SW 1271 (cell line): ENCODE results near the gene DCDC2B.

ENCODE experiments used
- DNase-seq, 2 experiments: peaks; one replicate each; lab custom pipeline; 2025; lab: John Stamatoyannopoulos, UW

Gene DCDC2B

DNA sequence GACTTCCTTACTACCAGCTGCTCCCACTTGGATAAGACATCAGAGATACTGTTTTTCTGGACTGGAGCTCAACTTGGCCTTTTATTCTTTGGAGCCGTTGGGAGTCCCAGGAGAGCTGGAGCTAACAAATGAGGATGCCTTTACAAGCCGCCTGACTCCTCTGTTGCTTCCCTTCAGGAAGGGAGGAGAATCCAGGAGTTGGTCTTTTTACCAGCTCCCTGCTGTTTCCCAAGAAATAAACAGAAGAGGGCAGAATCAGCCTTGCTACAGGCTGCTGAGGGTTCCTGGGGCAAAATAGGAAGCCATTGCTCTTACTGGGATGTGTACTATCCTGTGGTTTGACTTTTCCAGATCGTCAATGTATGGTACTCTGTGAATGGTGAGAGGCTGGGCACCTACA, 14.8 kb downstream of the DCDC2B start:
- no peak for DNase-seq

DNA sequence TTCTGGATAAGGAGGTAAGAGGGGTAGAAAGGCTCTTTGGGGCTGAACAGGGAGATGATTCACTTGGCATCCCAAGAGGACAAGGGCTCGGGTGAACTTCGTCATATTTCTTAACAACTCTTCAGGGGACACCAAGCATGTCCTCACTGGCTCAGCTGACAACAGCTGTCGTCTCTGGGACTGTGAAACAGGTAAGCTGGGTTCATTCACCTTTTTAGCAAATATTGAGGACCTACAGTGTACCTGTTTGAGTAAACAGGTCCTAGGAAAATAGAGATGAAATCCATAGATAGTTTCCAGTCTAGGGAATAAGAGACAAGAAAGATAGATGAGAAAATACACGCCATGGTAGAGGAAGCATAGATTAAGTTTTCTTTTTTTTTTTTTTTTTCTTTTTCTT, 15.4 kb downstream of the DCDC2B start:
- no peak for DNase-seq

DNA sequence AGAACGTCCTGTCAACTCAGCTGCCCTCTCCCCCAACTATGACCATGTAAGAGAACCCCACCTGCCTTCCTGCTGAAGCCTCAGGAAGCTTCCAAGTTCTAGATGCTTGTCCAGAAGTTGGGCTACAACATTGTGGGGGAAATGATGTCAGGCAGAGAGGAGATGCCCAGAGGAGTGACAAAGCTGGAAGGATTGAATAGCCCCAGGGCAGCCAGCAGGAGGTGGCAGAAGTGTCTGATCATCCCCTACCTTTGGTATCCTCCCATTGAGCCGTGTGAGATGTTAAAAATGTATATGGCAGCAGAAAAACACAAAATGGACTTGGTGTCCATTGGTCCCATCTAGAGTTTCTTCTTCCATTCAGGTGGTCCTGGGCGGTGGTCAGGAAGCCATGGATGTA, 19.9 kb downstream of the DCDC2B start:
- no peak for DNase-seq

DNA sequence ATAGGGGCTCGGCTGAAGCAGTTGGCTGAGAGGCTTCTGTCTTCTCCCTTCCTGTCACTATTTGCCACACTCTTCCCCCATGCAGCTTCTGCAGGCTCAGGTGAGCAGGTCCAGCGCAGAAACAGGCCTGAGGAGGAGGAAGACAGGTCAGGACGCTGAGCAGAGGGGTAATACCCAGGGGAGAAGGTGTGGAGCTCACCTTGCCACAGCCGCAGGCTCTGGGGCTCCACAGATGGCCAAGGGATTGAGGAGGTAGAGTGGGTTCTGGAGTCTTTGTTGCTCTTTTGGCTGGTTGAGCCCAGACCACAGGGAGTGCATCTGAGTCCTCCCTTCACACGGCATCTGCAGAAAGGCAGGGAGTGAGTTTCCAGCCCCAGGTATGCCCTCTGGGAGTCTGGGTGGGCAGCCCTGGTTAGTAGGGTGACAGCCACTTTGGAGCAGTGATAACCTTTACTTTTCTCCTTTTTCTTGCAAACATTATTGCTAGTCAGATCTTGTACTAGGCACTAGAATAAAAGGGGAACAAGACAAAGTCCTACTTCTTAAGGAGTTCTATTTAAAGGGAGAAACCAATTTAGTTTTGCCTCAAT, 23.0 kb downstream of the DCDC2B start:
- DNase-seq = no peak

DNA sequence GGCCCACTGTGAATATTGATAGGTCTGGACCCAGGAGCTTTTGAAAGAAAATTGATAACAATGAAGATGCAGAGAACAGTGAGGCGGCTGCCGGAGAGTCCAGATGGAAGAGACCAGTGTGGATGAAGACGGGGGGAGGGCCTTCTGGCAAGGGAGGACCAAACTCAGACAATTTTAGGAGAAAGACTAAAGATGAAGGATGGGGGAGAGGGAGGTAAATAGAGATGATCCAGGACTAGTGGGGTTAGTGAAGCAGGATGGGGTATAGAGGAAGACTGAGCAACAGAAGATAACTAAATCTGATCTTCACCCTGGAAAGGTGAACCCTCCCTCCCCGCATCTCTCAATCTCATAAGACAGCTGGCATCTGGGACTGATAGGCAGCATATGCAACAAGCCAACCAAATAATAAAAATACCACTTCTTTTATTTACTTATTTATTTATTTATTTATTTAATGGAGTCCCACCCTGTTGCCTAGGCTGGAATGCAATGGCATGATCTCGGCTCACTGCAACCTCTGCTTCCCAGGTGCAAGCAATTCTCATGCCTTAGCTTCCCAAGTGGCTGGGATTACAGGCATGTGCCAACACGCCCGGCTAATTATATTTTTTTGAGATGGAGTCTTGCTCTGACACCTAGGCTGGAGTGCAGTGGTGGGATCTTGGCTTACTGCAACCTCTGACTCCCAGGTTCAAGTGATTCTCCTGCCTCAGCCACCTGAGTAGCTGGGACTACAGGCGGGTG, 23.8 kb downstream of the DCDC2B start:
- DNase-seq = no peak

DNA sequence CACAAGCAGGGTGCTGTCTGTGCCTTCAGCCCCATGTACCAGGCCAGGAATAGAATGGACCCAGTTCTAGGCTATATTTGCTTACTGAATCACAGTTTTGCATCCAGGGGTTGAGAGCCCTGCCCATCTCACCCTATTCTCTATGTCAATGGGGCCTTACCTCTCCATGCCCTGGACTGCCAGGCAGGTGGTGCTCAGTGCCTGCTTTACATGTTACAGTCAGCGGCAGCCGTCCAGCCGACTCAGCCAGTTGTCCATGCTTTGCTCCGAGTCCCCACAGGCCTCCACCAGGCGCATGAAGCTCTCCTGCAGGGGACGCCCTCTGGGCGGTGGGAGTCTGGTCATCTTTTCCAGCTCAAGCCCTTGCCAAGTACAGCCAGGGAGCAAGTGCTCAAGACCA, 25.9 kb downstream of the DCDC2B start:
- DNase-seq = no peak

DNA sequence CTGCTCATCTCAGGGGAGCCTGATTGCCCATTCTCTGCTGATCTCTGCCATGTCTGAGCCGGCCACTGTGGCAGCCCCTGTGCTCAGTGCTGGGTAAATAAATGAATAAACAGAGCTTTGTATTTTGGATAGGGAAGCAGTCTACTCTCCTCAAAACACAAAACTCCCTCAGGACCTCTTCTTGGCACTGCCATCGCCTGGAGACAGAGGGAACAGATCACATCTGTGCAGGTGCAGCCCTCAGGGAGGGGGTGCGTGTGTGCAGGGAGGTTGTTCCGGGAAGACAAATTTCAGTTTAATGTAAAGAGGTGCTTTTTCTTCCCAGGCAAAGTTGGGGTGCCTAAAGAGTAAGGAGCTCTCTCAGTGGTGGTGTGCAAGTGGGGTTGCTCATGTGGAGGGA, 30.4 kb downstream of the DCDC2B start:
- DNase-seq = no peak

DNA sequence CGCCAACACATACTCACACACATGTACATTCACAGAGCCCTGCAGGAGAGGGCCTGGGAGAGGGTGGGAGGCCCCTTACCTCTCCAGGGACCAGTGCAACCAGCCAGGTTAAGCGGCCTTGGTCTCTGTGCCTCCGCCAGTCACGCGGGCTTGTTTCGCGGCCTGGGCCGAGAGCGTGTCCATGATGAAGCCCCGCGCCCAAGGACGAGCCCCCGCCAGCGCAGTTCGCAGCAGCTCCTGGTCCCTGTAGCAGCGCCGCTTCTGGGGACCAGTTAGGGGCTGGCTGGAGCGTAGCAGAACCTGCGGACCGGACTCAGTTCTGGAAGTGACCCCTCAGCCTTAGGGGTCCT, 30.9 kb downstream of the DCDC2B start:
- DNase-seq = no peak

DNA sequence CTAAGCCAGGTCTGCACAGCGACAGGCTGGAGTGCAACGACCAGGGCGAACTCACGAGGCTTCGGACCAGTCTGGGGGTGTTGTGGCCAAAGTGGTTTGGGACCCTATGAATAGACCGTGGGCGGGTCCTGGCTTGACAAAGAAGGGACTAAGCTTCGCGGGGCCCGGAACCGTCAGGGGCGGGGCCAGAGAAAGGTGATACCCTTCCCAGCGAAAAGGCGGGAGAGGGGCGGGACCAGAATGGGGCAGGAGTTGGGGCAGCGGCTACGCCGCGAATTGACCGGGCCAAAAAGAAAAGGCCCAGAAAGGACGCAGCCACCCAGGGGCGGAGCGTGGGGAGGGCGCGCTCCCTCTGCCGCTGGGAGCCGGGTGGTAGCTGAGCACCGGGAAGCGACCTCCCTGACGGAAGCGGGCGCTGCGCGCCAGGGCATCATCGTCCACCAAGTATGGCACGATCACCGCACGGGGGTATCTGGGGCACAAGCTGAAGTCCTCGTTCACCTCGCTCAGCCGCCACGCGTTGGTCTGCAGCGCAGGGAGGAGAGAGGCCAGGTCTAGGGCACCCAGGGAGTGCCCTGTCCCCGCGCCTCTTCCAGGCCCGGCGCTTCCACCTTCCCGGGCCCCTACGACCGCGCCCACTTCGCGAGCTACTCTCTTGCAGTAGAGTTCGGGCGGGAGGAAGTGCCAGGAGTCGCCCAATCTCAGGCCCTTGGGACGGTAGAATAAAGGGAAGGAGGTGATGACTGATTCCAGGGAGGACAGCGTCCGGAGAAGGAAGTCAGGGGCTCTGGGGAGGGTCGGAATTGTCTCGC, 31.5 kb downstream of the DCDC2B start:
- peak; percentile 15 to 76 for DNase-seq

DNA sequence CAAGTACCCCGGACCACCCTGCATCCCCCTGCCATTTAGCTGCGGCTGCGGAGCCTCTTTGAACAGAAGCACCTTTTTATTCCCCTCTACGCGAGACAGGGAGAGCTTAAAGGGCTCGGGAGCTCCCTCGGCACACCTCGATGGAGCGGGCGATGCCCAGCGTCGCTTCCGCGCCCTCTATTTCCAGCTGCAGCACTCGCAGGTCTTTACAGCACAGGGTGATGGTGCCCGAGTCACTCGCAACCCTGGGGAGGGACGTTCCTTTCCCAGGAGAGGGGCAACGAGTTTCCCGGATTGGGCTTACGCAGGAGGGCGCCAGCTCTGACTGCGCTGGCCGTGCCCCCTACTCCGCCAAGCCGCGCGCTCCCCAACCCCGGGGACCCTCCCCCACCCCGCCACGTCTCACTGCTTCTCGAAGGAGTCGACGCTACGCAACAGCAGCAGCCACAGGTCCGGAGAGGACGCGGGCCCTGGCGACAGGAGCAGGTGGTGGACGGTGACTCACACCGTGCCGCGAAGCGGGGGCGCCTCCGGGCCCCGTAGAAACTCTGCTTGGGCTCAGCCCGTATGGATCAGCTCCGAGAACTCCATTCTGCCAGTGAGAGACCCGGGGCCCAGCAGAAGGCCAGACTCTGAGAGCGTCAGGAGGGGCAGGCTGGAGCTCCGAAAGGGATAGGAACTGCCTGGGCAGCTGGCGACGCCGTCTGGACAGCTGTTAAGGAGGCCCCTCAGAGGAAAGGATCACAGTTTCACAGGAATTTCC, 32.3 kb downstream of the DCDC2B start:
- peak; percentile 13 to 74 for DNase-seq

DNA sequence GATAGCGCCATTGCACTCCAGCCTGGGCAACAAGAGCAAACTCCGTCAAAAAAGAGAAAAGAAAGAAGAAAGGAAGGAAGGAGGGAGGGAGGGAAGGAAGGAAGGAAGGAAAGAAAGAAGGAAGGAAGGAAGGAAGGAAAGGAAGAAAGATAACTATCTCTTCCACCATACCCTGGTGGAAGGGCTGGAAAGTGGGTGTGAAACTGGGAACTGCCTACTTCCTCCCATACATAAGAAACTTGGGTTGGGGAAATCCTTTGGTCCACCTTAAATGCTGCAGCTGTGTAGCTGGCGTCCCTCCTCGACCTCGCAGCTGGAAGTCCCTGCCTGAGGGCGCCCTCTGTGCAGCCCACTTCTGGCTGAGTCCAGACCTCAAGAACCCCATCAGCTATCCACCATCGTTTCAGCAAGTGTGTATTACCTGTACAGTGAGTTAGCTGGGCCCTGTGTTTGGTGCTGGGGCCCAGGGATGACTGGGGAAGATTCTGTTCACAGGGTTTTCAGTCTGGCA, 33.5 kb downstream of the DCDC2B start:
- DNase-seq = peak in 1 of 2 experiments; percentile 53

DNA sequence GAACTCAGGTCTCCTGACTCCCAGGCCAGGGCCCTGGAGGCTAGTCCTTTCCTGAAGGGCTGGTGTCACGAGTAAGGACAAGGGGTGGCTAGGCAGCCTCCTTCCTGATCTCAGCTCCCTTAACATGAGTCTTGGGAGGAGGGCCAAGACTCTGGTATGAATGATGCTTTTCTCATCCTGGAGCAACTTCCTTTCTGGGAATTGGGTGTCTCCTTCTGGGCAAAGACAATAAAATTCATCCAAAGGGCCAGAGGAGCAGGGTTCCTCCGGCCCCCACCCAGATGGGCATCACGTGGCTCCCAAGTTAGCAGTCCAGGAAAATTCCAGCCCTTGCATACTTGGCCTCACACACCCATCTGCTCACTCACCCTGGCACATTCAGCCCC, 38.0 kb downstream of the DCDC2B start, which contains the start of gene FAM167B:
TSS of gene FAM167B (plus strand) at position 335 of the 386 bp plus-strand sequence. CDS start 200 bp downstream, outside the sequence.
- no peak for DNase-seq

DNA sequence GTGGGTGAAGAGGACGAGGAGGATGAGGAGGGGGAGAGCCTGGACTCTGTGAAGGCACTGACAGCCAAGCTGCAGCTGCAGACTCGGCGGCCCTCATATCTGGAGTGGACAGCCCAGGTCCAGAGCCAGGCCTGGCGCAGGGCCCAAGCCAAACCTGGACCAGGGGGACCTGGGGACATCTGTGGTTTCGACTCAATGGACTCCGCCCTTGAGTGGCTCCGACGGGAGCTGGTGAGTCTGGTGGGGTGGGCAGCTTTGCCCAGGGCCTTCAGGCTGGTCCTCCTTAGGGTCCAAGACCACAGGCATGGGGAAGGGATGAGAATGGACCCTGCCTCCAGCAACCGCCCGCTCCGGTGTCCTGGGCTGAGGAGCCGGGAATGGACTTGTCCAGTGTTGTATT, 38.6 kb downstream of the DCDC2B start:
- no peak for DNase-seq

DNA sequence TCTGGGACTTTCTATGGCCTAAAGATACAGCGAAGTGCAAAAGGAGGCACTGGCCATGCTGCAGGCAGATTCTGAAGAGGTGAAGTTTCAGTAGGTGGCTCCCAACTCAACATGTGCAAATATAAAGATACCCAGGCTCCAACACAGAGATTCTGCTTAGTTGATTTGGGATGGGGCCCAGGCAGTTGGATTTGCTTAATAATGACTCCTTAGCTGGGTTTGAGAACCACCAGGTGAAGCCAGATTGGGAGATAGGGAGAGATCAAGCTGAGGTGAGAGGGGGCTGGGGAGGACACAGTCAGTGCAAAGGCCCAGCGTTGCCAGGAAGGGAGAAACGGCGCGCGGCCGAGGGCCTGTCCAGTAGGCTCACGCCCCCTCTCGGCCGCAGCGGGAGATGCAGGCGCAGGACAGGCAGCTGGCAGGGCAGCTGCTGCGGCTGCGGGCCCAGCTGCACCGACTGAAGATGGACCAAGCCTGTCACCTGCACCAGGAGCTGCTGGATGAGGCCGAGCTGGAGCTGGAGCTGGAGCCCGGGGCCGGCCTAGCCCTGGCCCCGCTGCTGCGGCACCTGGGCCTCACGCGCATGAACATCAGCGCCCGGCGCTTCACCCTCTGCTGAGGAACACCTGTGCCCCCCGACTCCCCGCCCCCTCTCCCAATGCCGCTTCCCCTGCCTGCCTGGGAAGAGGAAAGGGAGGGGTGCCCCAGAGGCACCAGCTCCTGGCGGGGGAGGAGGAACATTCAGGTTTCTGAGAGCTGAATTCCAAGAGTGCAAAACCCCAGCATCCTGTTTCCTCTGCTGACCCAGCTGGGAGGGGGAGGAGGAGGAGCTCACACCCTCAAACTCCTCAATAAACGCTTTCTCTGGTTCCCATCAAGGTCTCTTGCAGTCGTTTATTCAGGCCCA, 39.3 kb downstream of the DCDC2B start:
- DNase-seq = no peak

DNA sequence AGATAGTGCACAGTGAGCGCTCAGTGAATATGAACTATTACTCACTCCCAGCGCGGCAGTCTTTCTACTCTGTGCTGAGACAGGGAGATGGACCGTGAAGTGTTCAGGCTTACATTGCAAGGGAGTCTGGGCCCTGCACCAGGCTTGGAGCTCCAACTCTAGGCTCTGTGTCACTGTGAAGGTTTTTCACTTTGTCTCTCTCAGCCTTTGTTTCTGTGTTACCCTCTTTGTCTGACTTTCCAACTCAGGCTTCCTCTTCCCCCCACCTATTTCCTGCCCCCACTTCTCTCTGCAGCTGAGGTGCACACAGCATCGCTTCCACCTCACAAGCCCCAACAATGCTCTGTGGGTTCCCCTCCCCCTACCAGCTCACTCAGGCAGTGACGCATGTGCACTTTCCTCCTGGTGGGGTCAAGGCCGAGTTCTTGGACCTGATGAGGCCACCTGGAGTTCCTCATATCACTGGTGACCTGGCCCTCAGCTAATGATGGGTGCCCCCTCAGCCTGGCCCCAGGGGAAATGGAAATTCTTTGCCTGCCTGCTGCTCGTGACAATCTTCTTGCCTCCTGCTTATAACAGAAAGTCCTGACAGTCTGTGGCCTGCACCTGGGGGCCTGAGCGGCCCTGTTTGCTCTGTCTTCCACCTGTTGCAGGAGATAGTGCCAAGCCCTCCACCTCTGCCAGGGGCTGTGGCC, 41.1 kb downstream of the DCDC2B start:
- no peak for DNase-seq

DNA sequence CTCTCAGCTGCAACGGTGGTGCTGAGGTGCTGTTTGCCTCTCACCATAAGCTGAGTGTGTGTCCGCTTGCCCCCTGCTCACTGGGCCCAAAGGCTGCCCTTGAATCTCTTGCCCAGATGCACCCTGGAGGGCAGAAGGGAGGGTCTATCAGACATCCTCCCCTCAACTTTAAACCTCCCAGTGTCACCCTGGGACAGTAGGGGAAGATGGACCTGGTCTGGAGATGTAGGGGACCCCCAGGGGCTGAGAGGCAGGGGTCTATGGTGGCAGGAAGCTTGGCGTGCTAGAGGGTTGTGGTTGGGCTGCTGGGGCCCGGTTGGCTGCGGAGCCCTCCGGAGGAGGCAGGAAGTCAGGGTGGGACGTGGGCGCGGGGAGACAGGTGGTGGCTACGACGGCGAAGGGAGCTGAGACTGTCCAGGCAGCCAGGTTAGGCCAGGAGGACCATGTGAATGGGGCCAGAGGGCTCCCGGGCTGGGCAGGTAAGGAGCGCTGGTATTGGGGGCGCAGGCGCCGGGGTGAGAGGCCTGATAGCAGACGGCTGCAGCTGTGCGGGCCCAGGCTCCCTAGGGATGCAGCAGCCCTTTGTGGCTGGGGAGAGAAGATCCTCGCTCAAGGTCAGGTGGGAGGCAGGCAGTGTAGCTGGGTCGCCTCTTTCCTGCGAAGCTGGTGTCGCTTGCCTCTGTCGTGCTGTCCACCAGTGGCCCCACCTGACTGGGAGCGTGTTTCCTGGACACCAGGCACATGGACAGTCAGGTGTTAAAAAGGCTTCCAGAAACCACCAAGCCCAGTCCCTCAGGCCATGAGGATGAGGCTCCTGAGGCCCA, 42.2 kb downstream of the DCDC2B start, which contains the start of gene LCK:
TSS of gene LCK (plus strand) at position 373 of the 824 bp plus-strand sequence. CDS start 23,065 bp downstream, outside the sequence.
- DNase-seq = no peak

DNA sequence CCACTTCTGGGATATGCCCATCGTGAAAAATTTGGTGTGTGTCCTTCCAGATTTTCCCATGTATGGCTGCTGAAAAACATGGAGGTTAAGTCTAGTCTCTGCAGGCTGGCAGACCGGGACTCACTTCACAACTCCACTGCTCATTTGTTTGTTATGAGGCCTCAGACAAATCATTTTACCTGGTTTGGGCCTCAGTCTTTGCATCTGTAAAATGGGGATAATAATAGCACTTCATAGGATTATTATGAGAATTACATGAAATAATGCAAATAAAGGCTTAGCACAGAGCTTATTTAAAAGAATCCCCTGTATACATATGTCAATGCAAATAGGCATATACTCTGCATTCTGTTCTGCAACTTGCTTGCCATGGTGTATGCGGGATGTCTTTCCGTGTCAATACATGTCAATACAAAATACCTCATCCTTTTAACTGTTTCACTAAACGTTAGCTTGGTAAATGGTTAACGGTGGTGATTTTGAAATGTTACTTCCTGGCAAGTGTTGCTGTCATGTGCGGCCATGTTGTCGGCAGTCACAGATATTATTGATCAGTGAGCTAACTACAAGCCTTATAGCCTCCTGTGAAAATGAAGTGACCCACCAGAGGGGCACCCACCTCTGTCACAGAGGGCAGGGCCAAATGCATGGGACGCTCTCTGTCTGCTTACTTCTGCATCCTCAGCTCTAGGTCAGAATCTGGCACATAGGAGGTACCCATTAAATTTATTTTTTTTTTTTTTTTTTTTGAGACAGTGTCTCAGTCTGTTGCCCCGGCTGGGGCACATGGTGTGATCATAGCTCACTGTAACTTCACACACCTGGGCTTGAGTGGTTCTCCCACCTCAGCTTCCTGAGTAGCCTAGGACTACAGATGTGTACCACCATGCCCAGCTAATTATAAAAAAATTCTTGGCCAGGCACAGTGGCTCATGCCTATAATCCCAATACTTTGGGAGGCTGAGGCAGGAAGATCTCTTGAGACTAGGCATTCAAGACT, 46.5 kb downstream of the DCDC2B start:
- DNase-seq = no peak
